Measurements from ENCODE around the gene ZNF182. TPM values are rescaled to one million over a fixed set of nuclear protein-coding genes. Genes with fewer than 3 reads are reported as not detected.

Gene ZNF182
- polyA plus RNA-seq, 1 donor (not counting 4 experiments of a cell fraction or from before 2014, with no cell fraction given): 2.4 TPM

DNA sequence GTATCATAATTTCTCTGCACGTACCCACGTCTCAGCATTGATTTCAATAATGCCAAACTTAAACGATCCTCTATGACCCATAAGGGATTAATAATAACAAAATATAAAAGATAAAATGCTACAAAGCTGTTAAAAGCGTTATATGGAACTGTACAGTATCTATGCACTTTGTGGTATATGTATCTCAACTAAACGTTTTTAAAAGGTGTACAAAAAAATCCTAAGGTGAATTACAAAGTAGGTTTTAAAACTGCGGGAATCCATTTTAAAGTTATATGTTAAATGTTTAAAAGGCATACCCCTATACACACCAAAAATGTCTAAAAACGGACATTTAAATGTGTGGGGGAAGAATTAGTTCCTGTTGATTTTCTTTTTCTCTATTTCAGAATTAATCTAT lies 860 bp downstream of the ZNF182 start:
- no peaks in the 10 kb centered on the region for H3K36me3 ChIP-seq (ENCODE audit: control insufficient read depth in 2 of 2, extremely low read depth in 1 of 2, insufficient read depth in 2 of 2, low read length in 2 of 2)
- DNase-seq (ENCODE audit: low read depth, low spot score) (no peak), FAIRE-seq (no peak)
- H3K27ac ChIP-seq (ENCODE audit: control insufficient read depth, insufficient read depth, low read length): no peak overlapping the region
- no peak overlapping the region for H3K9ac ChIP-seq (ENCODE audit: control insufficient read depth, extremely low read depth, insufficient read depth, low read length)
- no peaks in the 10 kb centered on the region for H3K79me2 ChIP-seq (ENCODE audit: control insufficient read depth, insufficient read depth, low read length)
- no peak for TF ChIP-seq EZH2 (IDR thresholded peaks at IDR 0.05; ENCODE audit: low read length)
- TF ChIP-seq, protein P1, sequence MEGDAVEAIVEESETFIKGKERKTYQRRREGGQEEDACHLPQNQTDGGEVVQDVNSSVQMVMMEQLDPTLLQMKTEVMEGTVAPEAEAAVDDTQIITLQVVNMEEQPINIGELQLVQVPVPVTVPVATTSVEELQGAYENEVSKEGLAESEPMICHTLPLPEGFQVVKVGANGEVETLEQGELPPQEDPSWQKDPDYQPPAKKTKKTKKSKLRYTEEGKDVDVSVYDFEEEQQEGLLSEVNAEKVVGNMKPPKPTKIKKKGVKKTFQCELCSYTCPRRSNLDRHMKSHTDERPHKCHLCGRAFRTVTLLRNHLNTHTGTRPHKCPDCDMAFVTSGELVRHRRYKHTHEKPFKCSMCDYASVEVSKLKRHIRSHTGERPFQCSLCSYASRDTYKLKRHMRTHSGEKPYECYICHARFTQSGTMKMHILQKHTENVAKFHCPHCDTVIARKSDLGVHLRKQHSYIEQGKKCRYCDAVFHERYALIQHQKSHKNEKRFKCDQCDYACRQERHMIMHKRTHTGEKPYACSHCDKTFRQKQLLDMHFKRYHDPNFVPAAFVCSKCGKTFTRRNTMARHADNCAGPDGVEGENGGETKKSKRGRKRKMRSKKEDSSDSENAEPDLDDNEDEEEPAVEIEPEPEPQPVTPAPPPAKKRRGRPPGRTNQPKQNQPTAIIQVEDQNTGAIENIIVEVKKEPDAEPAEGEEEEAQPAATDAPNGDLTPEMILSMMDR (optimal IDR thresholded peaks at IDR 0.05 in 1 of 3, IDR thresholded peaks at IDR 0.05 in 1 of 3, conservative IDR thresholded peaks at IDR 0.05 in 1 of 3; ENCODE audit: extremely low read depth in 1 of 3, insufficient read depth in 2 of 3, low read length in 3 of 3): no peak
- H4K20me1 ChIP-seq (ENCODE audit: control insufficient read depth, extremely low read depth, insufficient read depth, low read length): no peaks in the 10 kb centered on the region
- no peak overlapping the region for H2AFZ ChIP-seq (ENCODE audit: control insufficient read depth, low read length)
- no peaks in the 10 kb centered on the region for H3K9me1 ChIP-seq (ENCODE audit: control insufficient read depth, extremely low read depth, insufficient read depth, low read length)
- H3K9me3 ChIP-seq (ENCODE audit: control insufficient read depth, low read depth, low read length): no peaks in the 10 kb centered on the region
- dilution Hi-C loops (cut with MboI; ENCODE audit: extremely low pct_ligation_motif_present, low sequenced_read_pairs): no loop called here
- peak overlapping the region; percentile 12 for H3K4me2 ChIP-seq (ENCODE audit: control insufficient read depth, extremely low read depth, insufficient read depth, low read depth, low read length)
- H3K27me3 ChIP-seq (ENCODE audit: control insufficient read depth, extremely low read depth, insufficient read depth, low read length): no peaks in the 10 kb centered on the region
- H3K4me3 ChIP-seq (ENCODE audit: control insufficient read depth in 2 of 3, extremely low read depth in 1 of 3, insufficient read depth in 2 of 3, low read depth in 1 of 3, low read length in 3 of 3): peak overlapping the region; percentile 53 to 68 (median 60)
- peaks cover 5% of the 10 kb centered on the region for H3K4me1 ChIP-seq (ENCODE audit: control insufficient read depth, extremely low read depth, insufficient read depth, low read length)

DNA sequence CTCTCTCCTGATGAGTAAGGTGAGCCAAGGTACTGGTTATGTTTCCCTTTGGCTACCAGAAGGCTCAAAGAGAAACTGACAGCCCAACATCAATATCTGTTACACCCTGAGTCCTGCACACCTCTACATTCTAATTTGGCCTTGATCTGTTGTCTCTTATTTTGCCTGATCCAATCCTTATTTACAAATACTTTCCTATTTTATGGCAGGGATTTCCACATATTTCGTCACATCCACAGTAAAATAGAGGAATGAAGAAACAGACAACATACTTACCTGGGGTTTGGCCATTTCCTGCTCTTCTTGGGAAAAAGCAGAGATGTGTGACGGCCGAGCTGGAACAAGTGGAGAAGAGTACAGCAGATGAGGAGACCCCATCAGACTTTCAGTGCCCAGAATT lies 1.5 kb downstream of the ZNF182 start:
- Histone ChIP-seq H3K4me3 (ENCODE audit: control insufficient read depth in 2 of 3, extremely low read depth in 1 of 3, insufficient read depth in 2 of 3, low read depth in 1 of 3, low read length in 3 of 3) (no peak overlapping the region), H3K36me3 (ENCODE audit: control insufficient read depth in 2 of 2, extremely low read depth in 1 of 2, insufficient read depth in 2 of 2, low read length in 2 of 2) (no peaks in the 10 kb centered on the region), H3K4me1 (ENCODE audit: control insufficient read depth, extremely low read depth, insufficient read depth, low read length) (peaks cover 5% of the 10 kb centered on the region), H3K79me2 (ENCODE audit: control insufficient read depth, insufficient read depth, low read length) (no peaks in the 10 kb centered on the region), H3K9me3 (ENCODE audit: control insufficient read depth, low read depth, low read length) (no peaks in the 10 kb centered on the region), H4K20me1 (ENCODE audit: control insufficient read depth, extremely low read depth, insufficient read depth, low read length) (no peaks in the 10 kb centered on the region), H3K9ac (ENCODE audit: control insufficient read depth, extremely low read depth, insufficient read depth, low read length) (no peak overlapping the region), H3K27me3 (ENCODE audit: control insufficient read depth, extremely low read depth, insufficient read depth, low read length) (no peaks in the 10 kb centered on the region), H2AFZ (ENCODE audit: control insufficient read depth, low read length) (no peak overlapping the region), H3K9me1 (ENCODE audit: control insufficient read depth, extremely low read depth, insufficient read depth, low read length) (no peaks in the 10 kb centered on the region), H3K4me2 (ENCODE audit: control insufficient read depth, extremely low read depth, insufficient read depth, low read depth, low read length) (peak overlapping the region; percentile 12), H3K27ac (ENCODE audit: control insufficient read depth, insufficient read depth, low read length) (no peak overlapping the region)
- DNase-seq (ENCODE audit: low read depth, low spot score) (no peak), FAIRE-seq (no peak)
- dilution Hi-C loops (cut with MboI; ENCODE audit: extremely low pct_ligation_motif_present, low sequenced_read_pairs): no loop called here
- no peak for TF ChIP-seq EZH2 (IDR thresholded peaks at IDR 0.05; ENCODE audit: low read length)

DNA sequence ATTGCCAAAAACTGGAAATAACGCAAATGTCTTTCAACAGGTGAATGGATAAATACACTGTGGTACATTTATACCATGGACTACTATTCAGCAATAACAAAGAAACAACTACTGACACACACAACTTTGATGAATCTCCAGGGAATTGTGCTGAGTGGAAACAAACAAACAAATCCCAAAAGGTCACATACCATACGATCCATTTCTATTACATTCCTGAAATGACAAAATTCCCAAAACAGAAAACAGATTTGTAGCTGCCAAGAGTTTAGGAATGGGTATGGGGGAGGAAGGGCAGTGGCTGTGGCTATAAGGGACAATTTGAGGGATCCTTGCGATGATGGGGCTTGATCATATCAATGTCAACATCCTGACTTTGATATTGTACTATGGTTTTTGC lies 2.5 kb downstream of the ZNF182 start:
- no peak overlapping the region for H3K4me2 ChIP-seq (ENCODE audit: control insufficient read depth, extremely low read depth, insufficient read depth, low read depth, low read length)
- no peaks in the 10 kb centered on the region for H3K9me3 ChIP-seq (ENCODE audit: control insufficient read depth, low read depth, low read length)
- no peak for DNase-seq (ENCODE audit: low read depth, low spot score)
- TF ChIP-seq, protein P1 (optimal IDR thresholded peaks at IDR 0.05 in 1 of 3, IDR thresholded peaks at IDR 0.05 in 1 of 3, conservative IDR thresholded peaks at IDR 0.05 in 1 of 3; ENCODE audit: extremely low read depth in 1 of 3, insufficient read depth in 2 of 3, low read length in 3 of 3): no peak
- TF ChIP-seq EZH2 (IDR thresholded peaks at IDR 0.05; ENCODE audit: low read length): no peak
- H3K27me3 ChIP-seq (ENCODE audit: control insufficient read depth, extremely low read depth, insufficient read depth, low read length): no peaks in the 10 kb centered on the region
- FAIRE-seq: no peak
- no peaks in the 10 kb centered on the region for H3K79me2 ChIP-seq (ENCODE audit: control insufficient read depth, insufficient read depth, low read length)
- H3K9ac ChIP-seq (ENCODE audit: control insufficient read depth, extremely low read depth, insufficient read depth, low read length): no peak overlapping the region
- H3K9me1 ChIP-seq (ENCODE audit: control insufficient read depth, extremely low read depth, insufficient read depth, low read length): no peaks in the 10 kb centered on the region
- H3K36me3 ChIP-seq (ENCODE audit: control insufficient read depth in 2 of 2, extremely low read depth in 1 of 2, insufficient read depth in 2 of 2, low read length in 2 of 2): no peaks in the 10 kb centered on the region
- no peak overlapping the region for H3K27ac ChIP-seq (ENCODE audit: control insufficient read depth, insufficient read depth, low read length)
- H2AFZ ChIP-seq (ENCODE audit: control insufficient read depth, low read length): no peak overlapping the region
- dilution Hi-C loops (cut with MboI; ENCODE audit: extremely low pct_ligation_motif_present, low sequenced_read_pairs): no loop called here
- no peaks in the 10 kb centered on the region for H4K20me1 ChIP-seq (ENCODE audit: control insufficient read depth, extremely low read depth, insufficient read depth, low read length)
- no peak overlapping the region for H3K4me3 ChIP-seq (ENCODE audit: control insufficient read depth in 2 of 3, extremely low read depth in 1 of 3, insufficient read depth in 2 of 3, low read depth in 1 of 3, low read length in 3 of 3)
- H3K4me1 ChIP-seq (ENCODE audit: control insufficient read depth, extremely low read depth, insufficient read depth, low read length): peaks cover 5% of the 10 kb centered on the region
